ENCODE data around the gene OVOL1.

OVOL1 gene

GRCh38 chr11:65790902-65791650 lies 4.2 kb downstream of the OVOL1 start:
- no peak overlapping the region for H3K4me3 ChIP-seq (ENCODE audit: low read depth, low read length)

GRCh38 chr11:65791719-65792213 lies 4.9 kb downstream of the OVOL1 start:
- no peak overlapping the region for H3K4me3 ChIP-seq (ENCODE audit: low read depth, low read length)

- H3K4me3 ChIP-seq (ENCODE audit: low read depth, low read length): no peak overlapping the region
Observed at GRCh38 chr11:65792456-65792855, 5.6 kb downstream of the OVOL1 start.

GRCh38 chr11:65793144-65793581 lies 6.3 kb downstream of the OVOL1 start:
- no peak overlapping the region for H3K4me3 ChIP-seq (ENCODE audit: low read depth, low read length)

- H3K4me3 ChIP-seq (ENCODE audit: low read depth, low read length): no peak overlapping the region
Observed at GRCh38 chr11:65793625-65794400, 7.0 kb downstream of the OVOL1 start.

GRCh38 chr11:65794570-65795510 lies 8.0 kb downstream of the OVOL1 start:
- H3K4me3 ChIP-seq (ENCODE audit: low read depth, low read length): no peak overlapping the region

GRCh38 chr11:65796726-65797601 lies 10.1 kb downstream of the OVOL1 start:
- H3K4me3 ChIP-seq (ENCODE audit: low read depth, low read length): no peak overlapping the region

- no peak overlapping the region for H3K4me3 ChIP-seq (ENCODE audit: low read depth, low read length)
Observed at GRCh38 chr11:65797711-65798110, 10.8 kb downstream of the OVOL1 start.

- no peak overlapping the region for H3K4me3 ChIP-seq (ENCODE audit: low read depth, low read length)
Observed at GRCh38 chr11:65798882-65799281, 12.0 kb downstream of the OVOL1 start.

GRCh38 chr11:65801153-65801987 lies 14.5 kb downstream of the OVOL1 start:
- no peak overlapping the region for H3K4me3 ChIP-seq (ENCODE audit: low read depth, low read length)

- no peak overlapping the region for H3K4me3 ChIP-seq (ENCODE audit: low read depth, low read length)
Observed at GRCh38 chr11:65802841-65803240, 16.0 kb downstream of the OVOL1 start.

GRCh38 chr11:65803797-65804492 lies 17.1 kb downstream of the OVOL1 start:
- no peak overlapping the region for H3K4me3 ChIP-seq (ENCODE audit: low read depth, low read length)

- no peak overlapping the region for H3K4me3 ChIP-seq (ENCODE audit: low read depth, low read length)
Observed at GRCh38 chr11:65806979-65807378, 20.1 kb downstream of the OVOL1 start.

GRCh38 chr11:65808744-65809341 lies 22.0 kb downstream of the OVOL1 start:
- no peak overlapping the region for H3K4me3 ChIP-seq (ENCODE audit: low read depth, low read length)

- no peak overlapping the region for H3K4me3 ChIP-seq (ENCODE audit: low read depth, low read length)
Observed at GRCh38 chr11:65809496-65809895, 22.6 kb downstream of the OVOL1 start.

- H3K4me3 ChIP-seq (ENCODE audit: low read depth, low read length): no peak overlapping the region
Observed at GRCh38 chr11:65810046-65810868, 23.4 kb downstream of the OVOL1 start.

GRCh38 chr11:65811764-65812475 lies 25.1 kb downstream of the OVOL1 start:
- no peak overlapping the region for H3K4me3 ChIP-seq (ENCODE audit: low read depth, low read length)
